DOHH2 (cell line): ENCODE results near the gene COL11A2.

Source experiments
- EZH2phosphoT487 ChIP-seq: fragments of 200-600 bp; sonication (generic); IDR thresholded peaks from 2 replicates; pipeline ENCODE4 v1.6.1; 2017; ENCODE audit warnings: borderline replicate concordance, mild to moderate bottlenecking, antibody characterized with exemption, low read length, moderate library complexity, mixed read lengths
- TF ChIP-seq, protein P1 (sequence below): fragments of 200-600 bp; sonication (generic); IDR thresholded peaks from one replicate; pipeline ENCODE4 v1.5.1; 2014; ENCODE audit warnings: antibody characterized with exemption, mild to moderate bottlenecking, low read depth, low read length; ENCODE audit not compliant: poor library complexity, severe bottlenecking

DNA sequence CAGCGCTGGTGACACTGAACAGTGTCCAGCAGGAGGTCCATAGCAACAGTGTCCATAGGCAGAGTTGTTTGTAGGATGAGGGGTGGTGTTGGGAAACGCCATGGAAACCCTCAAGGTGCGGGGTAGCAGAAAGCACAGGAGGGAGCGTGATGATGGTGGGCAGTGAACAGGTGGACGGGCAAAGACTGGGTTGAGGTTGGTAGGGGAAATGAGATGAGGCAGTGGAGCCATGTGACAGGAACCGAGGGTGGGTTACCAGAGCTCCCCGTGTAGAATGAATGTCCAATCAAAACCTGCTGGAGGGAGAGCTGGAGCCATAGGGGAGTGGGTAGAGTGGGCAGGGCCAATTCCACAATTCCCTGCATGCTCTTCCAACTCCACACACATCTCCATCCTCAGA lies 78.5 kb downstream of the COL11A2 start:
- TF ChIP-seq, protein P1, sequence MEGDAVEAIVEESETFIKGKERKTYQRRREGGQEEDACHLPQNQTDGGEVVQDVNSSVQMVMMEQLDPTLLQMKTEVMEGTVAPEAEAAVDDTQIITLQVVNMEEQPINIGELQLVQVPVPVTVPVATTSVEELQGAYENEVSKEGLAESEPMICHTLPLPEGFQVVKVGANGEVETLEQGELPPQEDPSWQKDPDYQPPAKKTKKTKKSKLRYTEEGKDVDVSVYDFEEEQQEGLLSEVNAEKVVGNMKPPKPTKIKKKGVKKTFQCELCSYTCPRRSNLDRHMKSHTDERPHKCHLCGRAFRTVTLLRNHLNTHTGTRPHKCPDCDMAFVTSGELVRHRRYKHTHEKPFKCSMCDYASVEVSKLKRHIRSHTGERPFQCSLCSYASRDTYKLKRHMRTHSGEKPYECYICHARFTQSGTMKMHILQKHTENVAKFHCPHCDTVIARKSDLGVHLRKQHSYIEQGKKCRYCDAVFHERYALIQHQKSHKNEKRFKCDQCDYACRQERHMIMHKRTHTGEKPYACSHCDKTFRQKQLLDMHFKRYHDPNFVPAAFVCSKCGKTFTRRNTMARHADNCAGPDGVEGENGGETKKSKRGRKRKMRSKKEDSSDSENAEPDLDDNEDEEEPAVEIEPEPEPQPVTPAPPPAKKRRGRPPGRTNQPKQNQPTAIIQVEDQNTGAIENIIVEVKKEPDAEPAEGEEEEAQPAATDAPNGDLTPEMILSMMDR, result no peak
- no peak for TF ChIP-seq EZH2phosphoT487
